HL-60 (cell line): ENCODE results near the gene VSTM2B.
"Not testable (repeated sequence)": the region's sequence is repeated elsewhere in the genome, so short reads cannot be mapped to it uniquely, and the experiment has no call there.

Experiments
- DNase-seq, 2 experiments: peaks; one replicate each; pipeline ENCODE4 v3.0.0-alpha.2; 2010 to 2020; ENCODE audit warnings: low read depth in 1 of 2, low spot score in 1 of 2
- H3K27ac ChIP-seq: fragments of 250-450 bp; sonication (Bioruptor Pico); replicated peaks from 2 replicates; pipeline ENCODE4 v1.5.1; 2020; ENCODE audit warnings: mild to moderate bottlenecking, moderate library complexity
- H3K27me3 ChIP-seq: fragments of 250-450 bp; sonication (Bioruptor Pico); 2 replicates; pipeline ENCODE4 v1.5.1; 2021; ENCODE audit warnings: mild to moderate bottlenecking, moderate library complexity; ENCODE audit not compliant: insufficient read depth, poor library complexity, severe bottlenecking
- H3K4me3 ChIP-seq: replicated peaks from 2 replicates; pipeline ENCODE4 v1.5.1; 2011; ENCODE audit warnings: mild to moderate bottlenecking, control low read depth, low read length; ENCODE audit not compliant: insufficient read depth
- GABPA ChIP-seq: IDR thresholded peaks from 2 replicates; pipeline ENCODE4 v1.6.1; 2012; ENCODE audit warnings: low read depth
- POLR2AphosphoS5 ChIP-seq: IDR thresholded peaks from 2 replicates; pipeline ENCODE4 v1.6.1; 2012; ENCODE audit warnings: low read depth
- REST ChIP-seq: IDR thresholded peaks from 2 replicates; pipeline ENCODE4 v1.6.1; 2012; ENCODE audit warnings: low read depth; ENCODE audit not compliant: insufficient replicate concordance
- SPI1 ChIP-seq: IDR thresholded peaks from 2 replicates; pipeline ENCODE4 v1.6.1; 2012; ENCODE audit warnings: low read depth, mild to moderate bottlenecking, borderline replicate concordance
- TF ChIP-seq, protein P1 (sequence below): IDR thresholded peaks from one replicate; pipeline ENCODE4 v1.5.1; 2011; ENCODE audit warnings: low read length, control low read depth, inconsistent platforms; ENCODE audit not compliant: insufficient read depth

VSTM2B gene

GRCh38 chr19:29554149-29554548, 28.4 kb downstream of the VSTM2B start:
- H3K27me3 ChIP-seq: no peaks in the 10 kb centered on the region
- TF ChIP-seq GABPA (no peak), POLR2AphosphoS5 (no peak), REST (no peak), SPI1 (no peak)
- TF ChIP-seq, protein P1, sequence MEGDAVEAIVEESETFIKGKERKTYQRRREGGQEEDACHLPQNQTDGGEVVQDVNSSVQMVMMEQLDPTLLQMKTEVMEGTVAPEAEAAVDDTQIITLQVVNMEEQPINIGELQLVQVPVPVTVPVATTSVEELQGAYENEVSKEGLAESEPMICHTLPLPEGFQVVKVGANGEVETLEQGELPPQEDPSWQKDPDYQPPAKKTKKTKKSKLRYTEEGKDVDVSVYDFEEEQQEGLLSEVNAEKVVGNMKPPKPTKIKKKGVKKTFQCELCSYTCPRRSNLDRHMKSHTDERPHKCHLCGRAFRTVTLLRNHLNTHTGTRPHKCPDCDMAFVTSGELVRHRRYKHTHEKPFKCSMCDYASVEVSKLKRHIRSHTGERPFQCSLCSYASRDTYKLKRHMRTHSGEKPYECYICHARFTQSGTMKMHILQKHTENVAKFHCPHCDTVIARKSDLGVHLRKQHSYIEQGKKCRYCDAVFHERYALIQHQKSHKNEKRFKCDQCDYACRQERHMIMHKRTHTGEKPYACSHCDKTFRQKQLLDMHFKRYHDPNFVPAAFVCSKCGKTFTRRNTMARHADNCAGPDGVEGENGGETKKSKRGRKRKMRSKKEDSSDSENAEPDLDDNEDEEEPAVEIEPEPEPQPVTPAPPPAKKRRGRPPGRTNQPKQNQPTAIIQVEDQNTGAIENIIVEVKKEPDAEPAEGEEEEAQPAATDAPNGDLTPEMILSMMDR: no peak
- DNase-seq: no peak
- H3K27ac ChIP-seq: no peak overlapping the region
- no peak overlapping the region for H3K4me3 ChIP-seq

DNA sequence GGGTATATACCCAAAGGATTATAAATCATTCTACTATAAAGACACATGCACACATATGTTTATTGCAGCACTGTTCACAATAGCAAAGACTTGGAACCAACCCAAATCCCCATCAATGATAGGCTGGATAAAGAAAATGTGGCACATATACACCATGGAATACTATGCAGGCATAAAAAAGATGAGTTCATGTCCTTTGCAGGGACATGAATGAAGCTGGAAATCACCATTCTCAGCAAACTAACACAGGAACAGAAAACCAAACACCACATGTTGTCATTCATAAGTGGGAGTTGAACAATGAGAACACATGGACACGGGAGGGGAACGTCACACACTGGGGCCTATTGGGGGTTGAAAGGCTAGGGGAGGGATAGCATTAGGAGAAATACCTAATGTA, 33.3 kb downstream of the VSTM2B start:
- not testable (repeated sequence) for H3K4me3 ChIP-seq

DNA sequence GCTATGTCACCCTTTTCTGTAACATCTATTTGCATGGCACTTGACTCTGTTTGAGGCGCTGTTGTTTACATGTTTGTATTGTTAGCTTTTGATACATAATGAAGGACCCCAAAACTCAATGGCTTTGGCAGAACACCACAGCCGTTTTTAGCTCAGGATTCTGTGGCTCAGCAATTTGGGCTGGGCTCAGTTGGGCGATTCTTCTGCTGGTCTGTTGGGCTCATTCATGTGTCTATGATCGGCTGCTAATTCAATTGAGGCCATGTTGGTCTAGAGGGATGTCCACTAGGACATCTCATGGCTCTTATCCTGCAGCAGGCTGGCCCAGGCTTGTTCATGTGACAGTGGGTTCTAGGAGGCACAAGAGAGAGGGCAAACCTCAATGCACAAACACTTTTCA, 33.9 kb downstream of the VSTM2B start:
- H3K27ac ChIP-seq: no peak overlapping the region
- TF ChIP-seq POLR2AphosphoS5 (no peak), GABPA (no peak), SPI1 (no peak), REST (no peak)
- TF ChIP-seq, protein P1: no peak
- DNase-seq: no peak

More for the DNA sequence above, 33.3 kb downstream of the VSTM2B start:
- H3K27me3 ChIP-seq, H3K27ac ChIP-seq, DNase-seq: not testable (repeated sequence)

GRCh38 chr19:29560313-29561075, 34.7 kb downstream of the VSTM2B start:
- Histone ChIP-seq H3K27ac (no peak overlapping the region), H3K27me3 (no peaks in the 10 kb centered on the region), H3K4me3 (no peak overlapping the region)
- TF ChIP-seq SPI1: no peak
- TF ChIP-seq, protein P1: no peak
- TF ChIP-seq REST: no peak
- no peak for TF ChIP-seq GABPA
- TF ChIP-seq POLR2AphosphoS5: no peak
- no peak for DNase-seq

More for the DNA sequence above, 33.9 kb downstream of the VSTM2B start:
- Histone ChIP-seq H3K4me3 (no peak overlapping the region), H3K27me3 (no peaks in the 10 kb centered on the region)
